ENCODE data around the gene MPEG1. TPM values are rescaled to one million over a fixed set of nuclear protein-coding genes. Genes with fewer than 3 reads are reported as not detected.

Gene MPEG1
- total and polyA plus RNA-seq, 7 experiments from 2014 or later: 0.26 to 187 (median 5.0) TPM; not detected in 1

DNA sequence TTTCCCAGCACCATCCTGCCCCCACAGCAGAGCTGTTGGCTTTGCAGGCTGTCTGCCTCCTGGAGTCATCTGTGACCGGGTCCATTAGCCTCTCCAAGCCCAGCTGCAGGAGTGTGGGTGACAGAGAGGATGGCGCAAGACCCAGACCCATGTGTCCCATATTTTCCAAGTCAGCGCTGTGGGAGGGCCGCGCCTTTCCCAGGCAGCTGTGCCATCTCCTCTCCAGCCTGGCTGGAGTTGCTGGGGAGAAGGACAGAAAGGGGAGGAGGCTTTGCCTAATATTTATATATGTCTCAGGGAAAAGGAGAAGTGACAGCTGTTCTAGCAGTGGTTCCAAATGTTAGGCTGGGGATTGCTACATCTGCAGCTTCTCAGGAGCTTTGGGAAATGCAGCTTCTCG, 25.1 kb downstream of the MPEG1 start:
- ChIA-PET POLR2A (no interaction called here), CTCF (interaction anchor here (1.2 to 3.3 kb wide), 3 partner anchors 12 to 16 kb away, joined by 6 to 59 read pairs (median 16); partner anchors contain the start of gene DTX4)
- no peaks in the 10 kb centered on the region for H3K4me1 ChIP-seq (ENCODE audit: control insufficient read depth in 2 of 2, insufficient read depth in 2 of 2, low read length in 2 of 2)
- peak overlapping the region in 1 of 9 donors; percentile 9 for H3K27ac Mint-ChIP-seq
- no peak overlapping the region for H3K27ac ChIP-seq (ENCODE audit: low read depth, low read length)
- no peak overlapping the region for H3K4me3 ChIP-seq (ENCODE audit: low read length)
- ATAC-seq (no peak), DNase-seq (no peak)
- H3K9me3 ChIP-seq (ENCODE audit: control insufficient read depth in 2 of 3, low read length in 3 of 3): no peaks in the 10 kb centered on the region
- peaks cover 0 to 16% (median 0%) of the 10 kb centered on the region in 5 donors for H3K36me3 Mint-ChIP-seq
- no peaks in the 10 kb centered on the region for H3K36me3 ChIP-seq (ENCODE audit: control insufficient read depth in 2 of 3, insufficient read depth in 3 of 3, low read length in 3 of 3)
- H3K27me3 Mint-ChIP-seq: peaks cover 0 to 15% (median 0%) of the 10 kb centered on the region in 5 donors
- intact Hi-C loops (cut with micrococcal nuclease): no loop called here
- no peaks in the 10 kb centered on the region for H3K27me3 ChIP-seq (ENCODE audit: control insufficient read depth in 2 of 2, insufficient read depth in 2 of 2, low read length in 2 of 2)
- no peaks in the 10 kb centered on the region for H3K9me3 Mint-ChIP-seq
- no peaks in the 10 kb centered on the region for H3K4me1 Mint-ChIP-seq
- no peak overlapping the region for H3K4me3 Mint-ChIP-seq

DNA sequence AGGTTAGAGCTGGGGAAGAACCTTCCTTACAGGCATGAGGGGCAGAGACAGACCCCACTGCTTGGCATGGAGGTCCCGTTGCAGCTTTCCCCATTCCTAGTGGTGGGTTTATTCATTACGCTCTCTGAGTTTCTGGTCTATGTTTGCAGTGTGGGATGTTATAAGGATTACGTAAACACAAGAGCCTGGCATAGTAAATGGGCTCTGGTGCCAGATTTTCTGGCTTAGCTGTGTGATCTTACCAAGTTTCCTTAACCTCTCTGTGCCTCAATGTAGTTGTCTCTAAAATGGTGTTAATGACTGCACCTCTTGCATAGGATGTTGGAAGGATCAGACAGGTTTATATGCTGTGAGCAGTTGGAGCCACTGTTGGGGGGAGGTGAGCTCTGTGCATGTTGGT, 25.7 kb downstream of the MPEG1 start:
- no peaks in the 10 kb centered on the region for H3K36me3 ChIP-seq (ENCODE audit: control insufficient read depth in 2 of 3, insufficient read depth in 3 of 3, low read length in 3 of 3)
- ATAC-seq: no peak
- H3K9me3 ChIP-seq (ENCODE audit: control insufficient read depth in 2 of 3, low read length in 3 of 3): no peaks in the 10 kb centered on the region
- H3K4me1 ChIP-seq (ENCODE audit: control insufficient read depth in 2 of 2, insufficient read depth in 2 of 2, low read length in 2 of 2): no peaks in the 10 kb centered on the region
- H3K27ac ChIP-seq (ENCODE audit: low read depth, low read length): no peak overlapping the region
- ChIA-PET CTCF (interaction anchor here (1.2 to 3.3 kb wide), 4 partner anchors 11 to 16 kb away, joined by 6 to 59 read pairs (median 11); partner anchors contain the start of gene DTX4), POLR2A (no interaction called here)
- Mint-ChIP-seq H3K4me1 (no peaks in the 10 kb centered on the region), H3K27me3 (peaks cover 0 to 12% (median 0%) of the 10 kb centered on the region in 5 donors), H3K36me3 (peaks cover 0 to 12% (median 0%) of the 10 kb centered on the region in 5 donors), H3K9me3 (no peaks in the 10 kb centered on the region), H3K4me3 (no peak overlapping the region), H3K27ac (peak overlapping the region in 1 of 9 donors; percentile 5)
- intact Hi-C loops (cut with micrococcal nuclease): no loop called here
- no peaks in the 10 kb centered on the region for H3K27me3 ChIP-seq (ENCODE audit: control insufficient read depth in 2 of 2, insufficient read depth in 2 of 2, low read length in 2 of 2)
- H3K4me3 ChIP-seq (ENCODE audit: low read length): no peak overlapping the region
- DNase-seq: no peak

DNA sequence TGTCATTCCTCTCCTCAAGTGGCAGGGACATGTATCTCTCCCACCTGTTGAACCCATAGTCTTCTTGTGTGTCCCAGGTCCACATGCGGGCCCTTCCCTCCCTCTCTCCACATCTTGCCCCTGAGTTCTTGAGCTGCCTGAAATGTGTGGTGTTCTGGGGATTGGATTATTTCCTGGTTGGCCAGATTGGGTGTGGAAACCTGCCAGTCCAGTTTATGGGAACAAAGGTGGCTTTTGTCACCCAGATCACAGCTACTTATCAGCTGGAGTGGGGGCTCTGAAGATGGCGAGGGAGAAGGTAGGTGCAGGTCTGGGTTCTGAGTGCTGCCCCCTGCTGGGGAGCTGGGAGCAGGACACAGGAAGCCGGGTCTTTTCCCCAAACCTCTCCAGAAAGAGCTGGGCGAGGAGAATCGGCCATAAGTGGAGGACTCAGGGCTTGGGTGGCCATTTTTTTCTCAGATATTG, 26.6 kb downstream of the MPEG1 start:
- H3K27me3 Mint-ChIP-seq: peaks cover 0 to 12% (median 0%) of the 10 kb centered on the region in 5 donors
- peak; percentile 77 for ATAC-seq
- no peak overlapping the region for H3K27ac Mint-ChIP-seq
- H3K9me3 Mint-ChIP-seq: no peaks in the 10 kb centered on the region
- Histone ChIP-seq H3K36me3 (ENCODE audit: control insufficient read depth in 2 of 3, insufficient read depth in 3 of 3, low read length in 3 of 3) (no peaks in the 10 kb centered on the region), H3K9me3 (ENCODE audit: control insufficient read depth in 2 of 3, low read length in 3 of 3) (no peaks in the 10 kb centered on the region), H3K27me3 (ENCODE audit: control insufficient read depth in 2 of 2, insufficient read depth in 2 of 2, low read length in 2 of 2) (no peaks in the 10 kb centered on the region), H3K27ac (ENCODE audit: low read depth, low read length) (no peak overlapping the region), H3K4me1 (ENCODE audit: control insufficient read depth in 2 of 2, insufficient read depth in 2 of 2, low read length in 2 of 2) (no peaks in the 10 kb centered on the region), H3K4me3 (ENCODE audit: low read length) (no peak overlapping the region)
- peak; percentile 18 to 58 (median 46) for DNase-seq
- peaks cover 0 to 9% (median 0%) of the 10 kb centered on the region in 5 donors for H3K36me3 Mint-ChIP-seq
- no peaks in the 10 kb centered on the region for H3K4me1 Mint-ChIP-seq
- intact Hi-C loops (cut with micrococcal nuclease): loop anchor here (1.0 kb wide), 1 partner anchor 15 kb away; no protein-coding TSS in a partner anchor
- CTCF ChIA-PET: interaction anchor here (1.0 to 3.3 kb wide), 8 partner anchors 11 to 38 kb away, joined by 3 to 59 read pairs (median 4); partner anchors contain the start of gene DTX4
- POLR2A ChIA-PET: interaction anchor here (0.6 kb wide), 1 partner anchor 618 kb away, joined by 3 read pairs; no protein-coding TSS in a partner anchor
- H3K4me3 Mint-ChIP-seq: no peak overlapping the region

DNA sequence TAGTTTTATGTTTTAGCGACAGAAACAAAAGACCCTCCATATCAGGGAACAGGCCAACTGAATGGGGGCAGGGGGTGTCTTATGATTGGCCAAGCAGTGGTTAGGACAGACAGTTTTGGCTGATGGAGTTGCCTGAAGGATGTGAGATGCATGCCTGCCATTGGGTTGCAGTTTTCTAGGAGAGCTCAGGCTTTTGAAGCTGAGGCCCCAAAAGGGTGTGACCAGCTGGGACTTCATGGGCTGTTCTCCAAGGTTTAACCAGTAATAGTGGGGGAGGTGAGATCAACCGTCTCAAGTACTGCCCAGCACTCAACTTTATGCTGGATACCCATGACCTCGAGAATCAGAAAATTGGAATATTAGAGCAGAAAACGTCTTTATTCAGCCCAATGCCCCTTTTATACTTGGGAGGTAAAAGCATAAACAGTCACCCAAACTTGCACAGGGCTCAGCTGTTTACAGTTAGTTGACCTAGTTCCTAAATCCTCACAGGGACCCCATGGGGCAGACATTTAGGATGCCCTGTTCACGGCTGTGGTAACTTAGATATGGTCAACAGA, 27.3 kb downstream of the MPEG1 start:
- H3K4me3 Mint-ChIP-seq: no peak overlapping the region
- H3K9me3 Mint-ChIP-seq: no peaks in the 10 kb centered on the region
- ATAC-seq: no peak
- Histone ChIP-seq H3K9me3 (ENCODE audit: control insufficient read depth in 2 of 3, low read length in 3 of 3) (no peaks in the 10 kb centered on the region), H3K36me3 (ENCODE audit: control insufficient read depth in 2 of 3, insufficient read depth in 3 of 3, low read length in 3 of 3) (no peaks in the 10 kb centered on the region), H3K4me1 (ENCODE audit: control insufficient read depth in 2 of 2, insufficient read depth in 2 of 2, low read length in 2 of 2) (no peaks in the 10 kb centered on the region), H3K4me3 (ENCODE audit: low read length) (no peak overlapping the region), H3K27ac (ENCODE audit: low read depth, low read length) (no peak overlapping the region), H3K27me3 (ENCODE audit: control insufficient read depth in 2 of 2, insufficient read depth in 2 of 2, low read length in 2 of 2) (no peaks in the 10 kb centered on the region)
- intact Hi-C loops (cut with micrococcal nuclease): no loop called here
- peaks cover 0 to 12% (median 0%) of the 10 kb centered on the region in 5 donors for H3K27me3 Mint-ChIP-seq
- peaks cover 0 to 7% (median 0%) of the 10 kb centered on the region in 5 donors for H3K36me3 Mint-ChIP-seq
- DNase-seq: no peak
- POLR2A ChIA-PET: interaction anchor here (0.6 kb wide), 1 partner anchor 618 kb away, joined by 3 read pairs; no protein-coding TSS in a partner anchor
- no peaks in the 10 kb centered on the region for H3K4me1 Mint-ChIP-seq
- no peak overlapping the region for H3K27ac Mint-ChIP-seq
- CTCF ChIA-PET: interaction anchor here (1.0 to 3.3 kb wide), 7 partner anchors 10 to 33 kb away, joined by 3 to 59 read pairs (median 5); partner anchors contain the start of gene DTX4

DNA sequence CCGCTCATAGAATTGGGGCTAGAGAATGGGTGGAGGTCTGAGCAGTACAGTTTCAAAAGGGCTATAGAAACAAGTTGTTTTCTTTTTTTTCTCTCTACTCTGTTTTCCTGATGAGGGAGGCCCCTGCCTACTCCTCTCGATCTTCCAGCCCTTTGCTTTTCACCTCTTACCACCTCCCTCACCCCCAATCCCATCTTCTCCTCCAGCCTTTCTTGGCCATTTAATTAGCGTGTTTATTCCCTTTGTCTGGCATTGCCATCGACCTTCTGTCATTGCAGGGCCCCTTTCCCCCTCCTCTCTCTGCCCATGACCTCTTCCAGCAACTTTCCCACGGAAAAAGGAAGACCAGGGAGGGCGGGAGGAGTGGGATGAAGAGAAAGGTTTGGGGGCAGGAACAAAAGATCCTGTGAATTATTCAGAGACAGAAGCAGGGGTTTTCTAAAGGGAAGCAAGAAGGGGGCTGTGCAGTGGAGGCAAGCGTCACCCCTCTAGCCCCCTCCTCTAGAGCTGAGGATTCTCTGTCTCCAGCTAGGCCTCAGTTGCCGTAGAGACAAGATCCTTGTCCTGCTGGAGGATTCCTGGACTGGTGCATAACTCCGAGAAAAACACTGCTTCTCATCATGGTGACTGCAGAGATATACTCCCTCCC, 27.9 kb downstream of the MPEG1 start:
- ATAC-seq: no peak
- POLR2A ChIA-PET: no interaction called here
- no peak for DNase-seq
- Histone ChIP-seq H3K27me3 (ENCODE audit: control insufficient read depth in 2 of 2, insufficient read depth in 2 of 2, low read length in 2 of 2) (no peaks in the 10 kb centered on the region), H3K36me3 (ENCODE audit: control insufficient read depth in 2 of 3, insufficient read depth in 3 of 3, low read length in 3 of 3) (no peaks in the 10 kb centered on the region), H3K4me1 (ENCODE audit: control insufficient read depth in 2 of 2, insufficient read depth in 2 of 2, low read length in 2 of 2) (no peaks in the 10 kb centered on the region), H3K27ac (ENCODE audit: low read depth, low read length) (no peak overlapping the region), H3K4me3 (ENCODE audit: low read length) (no peak overlapping the region), H3K9me3 (ENCODE audit: control insufficient read depth in 2 of 3, low read length in 3 of 3) (no peaks in the 10 kb centered on the region)
- intact Hi-C loops (cut with micrococcal nuclease): no loop called here
- no peaks in the 10 kb centered on the region for H3K4me1 Mint-ChIP-seq
- no peak overlapping the region for H3K4me3 Mint-ChIP-seq
- H3K36me3 Mint-ChIP-seq: peaks cover 0 to 5% (median 0%) of the 10 kb centered on the region in 5 donors
- no peaks in the 10 kb centered on the region for H3K9me3 Mint-ChIP-seq
- CTCF ChIA-PET: interaction anchor here (1.7 to 3.3 kb wide), 4 partner anchors 9 to 19 kb away, joined by 4 to 59 read pairs (median 10); partner anchors contain the start of gene DTX4
- H3K27me3 Mint-ChIP-seq: peaks cover 0 to 8% (median 0%) of the 10 kb centered on the region in 5 donors
- no peak overlapping the region for H3K27ac Mint-ChIP-seq

DNA sequence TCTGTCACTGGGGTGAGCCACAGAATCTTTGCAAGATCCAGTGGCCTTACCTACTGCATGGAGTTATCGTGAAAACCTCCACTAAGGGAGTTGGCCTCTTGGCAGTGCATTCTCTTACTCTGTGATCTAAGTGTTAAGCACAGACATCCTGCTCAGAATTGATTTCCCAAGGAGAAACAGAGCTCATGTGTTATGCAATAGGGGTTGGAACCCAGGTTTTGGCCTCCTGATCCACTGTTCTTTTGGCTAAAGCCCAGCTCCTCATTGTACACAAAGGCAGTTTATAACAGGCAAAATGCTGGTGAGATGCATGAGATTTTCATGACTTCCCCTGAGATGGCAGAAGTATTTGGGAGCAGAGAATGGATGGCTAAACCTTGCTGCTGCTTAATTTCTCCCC, 29.0 kb downstream of the MPEG1 start:
- Mint-ChIP-seq H3K4me3 (no peak overlapping the region), H3K27me3 (peaks cover 0 to 11% (median 0%) of the 10 kb centered on the region in 5 donors), H3K4me1 (no peaks in the 10 kb centered on the region), H3K36me3 (peaks cover 0 to 3% (median 1%) of the 10 kb centered on the region in 5 donors), H3K9me3 (peaks cover 0 to 5% (median 0%) of the 10 kb centered on the region in 11 donors), H3K27ac (no peak overlapping the region)
- ChIA-PET POLR2A (no interaction called here), CTCF (no interaction called here)
- DNase-seq: no peak
- Histone ChIP-seq H3K27me3 (ENCODE audit: control insufficient read depth in 2 of 2, insufficient read depth in 2 of 2, low read length in 2 of 2) (no peaks in the 10 kb centered on the region), H3K4me3 (ENCODE audit: low read length) (no peak overlapping the region), H3K9me3 (ENCODE audit: control insufficient read depth in 2 of 3, low read length in 3 of 3) (no peaks in the 10 kb centered on the region), H3K36me3 (ENCODE audit: control insufficient read depth in 2 of 3, insufficient read depth in 3 of 3, low read length in 3 of 3) (no peaks in the 10 kb centered on the region), H3K27ac (ENCODE audit: low read depth, low read length) (no peak overlapping the region), H3K4me1 (ENCODE audit: control insufficient read depth in 2 of 2, insufficient read depth in 2 of 2, low read length in 2 of 2) (no peaks in the 10 kb centered on the region)
- no peak for ATAC-seq
- intact Hi-C loops (cut with micrococcal nuclease): no loop called here

Measured in naive thymus-derived CD4-positive, alpha-beta T cell (primary cell).